Kidney capillary endothelial cell (primary cell): ENCODE data around the gene PMPCB.
A peak's percentile ranks its signal among the peaks of the same experiment; 100 is the strongest.
"Not testable (repeated sequence)": the region's sequence is repeated elsewhere in the genome, so short reads cannot be mapped to it uniquely, and the experiment has no call there.

Experiments used
- DNase-seq: peaks from one replicate; pipeline ENCODE4 v3.0.0-alpha.2; 2018; ENCODE audit warnings: low spot score

The PMPCB gene, protein sequence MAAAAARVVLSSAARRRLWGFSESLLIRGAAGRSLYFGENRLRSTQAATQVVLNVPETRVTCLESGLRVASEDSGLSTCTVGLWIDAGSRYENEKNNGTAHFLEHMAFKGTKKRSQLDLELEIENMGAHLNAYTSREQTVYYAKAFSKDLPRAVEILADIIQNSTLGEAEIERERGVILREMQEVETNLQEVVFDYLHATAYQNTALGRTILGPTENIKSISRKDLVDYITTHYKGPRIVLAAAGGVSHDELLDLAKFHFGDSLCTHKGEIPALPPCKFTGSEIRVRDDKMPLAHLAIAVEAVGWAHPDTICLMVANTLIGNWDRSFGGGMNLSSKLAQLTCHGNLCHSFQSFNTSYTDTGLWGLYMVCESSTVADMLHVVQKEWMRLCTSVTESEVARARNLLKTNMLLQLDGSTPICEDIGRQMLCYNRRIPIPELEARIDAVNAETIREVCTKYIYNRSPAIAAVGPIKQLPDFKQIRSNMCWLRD

DNA sequence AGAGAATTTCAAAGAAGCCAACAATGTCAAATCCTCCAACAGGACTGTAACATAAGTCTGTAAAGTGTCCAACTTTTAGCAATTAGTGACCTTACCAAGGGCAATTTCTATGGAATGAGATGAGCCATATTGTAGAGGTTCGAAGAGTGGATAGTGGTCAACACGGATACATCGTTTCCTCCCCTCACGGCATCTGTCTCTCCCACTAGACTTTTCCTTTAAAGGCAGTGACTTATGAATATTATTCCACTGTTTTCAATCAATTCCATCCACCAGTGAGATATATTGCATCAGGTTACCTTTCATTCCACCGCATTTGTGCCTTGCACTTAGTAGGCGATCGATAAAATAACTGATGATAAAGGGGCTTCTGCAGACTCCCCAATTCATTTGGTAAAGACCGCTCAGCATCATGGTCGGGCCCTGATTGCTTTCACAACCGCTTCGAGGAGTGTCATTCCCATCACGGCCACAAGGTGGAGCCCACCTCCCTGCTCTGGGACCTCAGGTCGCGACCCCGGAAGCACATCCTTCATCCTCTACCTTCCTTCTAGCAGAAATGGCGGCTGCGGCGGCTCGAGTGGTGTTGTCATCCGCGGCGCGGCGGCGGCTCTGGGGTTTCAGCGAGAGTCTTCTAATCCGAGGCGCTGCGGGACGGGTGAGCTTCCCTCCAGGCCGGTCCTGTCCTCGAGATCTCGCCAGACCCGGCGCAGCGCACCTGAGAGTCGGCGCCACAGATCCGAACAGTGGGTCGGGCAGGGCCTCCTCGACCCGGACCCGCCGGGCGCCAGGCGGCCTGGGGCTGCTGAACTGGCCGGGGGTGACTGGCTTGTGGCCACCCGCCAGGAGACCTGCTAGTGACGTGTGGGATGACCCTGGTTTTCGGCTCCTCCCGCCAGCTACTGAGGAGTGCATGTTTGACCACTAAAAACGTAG, at the start of gene PMPCB:
Gene PMPCB, plus strand, starts transcription at position 535 of the 936 bp plus-strand sequence. Its CDS starts 25 bp downstream, at position 560.
- DNase-seq, result peak; percentile 86

DNA sequence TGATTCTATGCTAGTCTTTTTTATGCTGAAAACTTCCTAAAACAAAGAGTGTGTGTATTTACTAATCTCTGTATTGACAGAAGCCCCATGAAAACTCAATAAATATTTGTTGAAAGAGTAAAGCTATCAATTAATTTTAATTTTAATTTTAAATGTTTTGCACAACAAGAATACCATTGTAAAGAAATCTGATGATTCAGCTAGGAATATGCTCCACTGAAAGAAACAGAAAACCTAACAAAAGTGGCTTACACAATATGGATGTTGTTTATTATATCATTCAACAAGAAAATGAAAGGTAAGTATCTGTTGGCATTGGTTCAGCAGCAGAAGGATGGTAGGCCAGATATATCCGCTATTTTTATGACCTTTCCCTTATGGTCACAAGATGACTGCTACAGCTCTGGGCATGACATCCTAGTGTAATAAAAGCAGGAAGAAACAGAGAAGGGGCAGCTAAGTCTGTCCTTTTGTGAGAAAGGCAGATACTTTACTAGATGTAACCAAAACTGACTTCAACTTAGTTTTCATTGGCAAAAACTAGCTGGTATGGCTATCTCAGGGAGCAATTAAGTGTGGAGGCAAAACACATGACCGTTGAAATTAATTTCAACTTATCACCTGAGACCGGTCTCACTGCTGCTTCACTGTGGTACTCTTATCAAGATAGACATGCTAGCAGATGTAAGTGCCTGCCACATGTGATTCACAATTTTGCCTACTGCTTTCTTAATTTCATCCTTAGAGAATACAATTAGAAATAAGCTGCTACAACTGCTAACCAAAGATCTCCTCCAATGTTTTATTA, 43.3 kb upstream of the PMPCB start:
- DNase-seq, result not testable (repeated sequence)

DNA sequence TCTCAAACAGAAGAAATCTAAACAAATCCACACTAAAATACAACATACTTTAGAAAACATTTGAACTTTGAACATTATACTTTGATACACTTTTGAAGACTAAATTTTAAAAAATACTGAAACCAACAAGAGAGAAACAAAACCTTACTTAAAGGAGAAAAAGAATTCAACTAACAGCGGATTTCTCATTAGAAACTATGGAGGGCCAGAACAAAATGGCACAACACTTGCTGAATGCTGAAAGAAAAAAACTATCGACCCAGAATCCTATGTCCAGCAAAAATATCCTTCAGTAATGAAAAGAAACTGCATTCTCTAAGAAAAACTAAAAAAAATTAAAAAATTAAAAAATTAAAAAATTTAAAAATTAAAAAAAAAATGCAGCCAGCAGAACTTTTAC, 33.2 kb upstream of the PMPCB start:
- DNase-seq, result not testable (repeated sequence)

DNA sequence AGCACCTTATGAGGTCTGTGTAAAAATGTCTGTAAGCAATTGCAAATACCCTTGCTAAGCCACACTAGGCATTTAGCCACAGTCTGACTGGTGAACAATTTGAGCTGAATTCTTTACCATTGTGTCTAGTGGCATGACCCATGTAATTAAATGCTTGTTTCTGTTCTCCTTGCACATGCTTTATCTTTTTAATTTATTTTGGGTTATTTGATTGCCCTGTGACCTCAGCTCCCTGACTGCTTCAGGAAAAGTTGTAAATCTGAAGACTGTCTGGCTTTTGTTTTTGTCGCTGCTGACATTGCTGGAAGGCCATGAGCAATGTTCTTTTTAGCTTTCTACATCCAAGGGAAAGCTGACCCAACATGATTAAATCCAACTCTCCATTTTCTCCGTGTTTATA, 31.0 kb upstream of the PMPCB start:
- not testable (repeated sequence) for DNase-seq

DNA sequence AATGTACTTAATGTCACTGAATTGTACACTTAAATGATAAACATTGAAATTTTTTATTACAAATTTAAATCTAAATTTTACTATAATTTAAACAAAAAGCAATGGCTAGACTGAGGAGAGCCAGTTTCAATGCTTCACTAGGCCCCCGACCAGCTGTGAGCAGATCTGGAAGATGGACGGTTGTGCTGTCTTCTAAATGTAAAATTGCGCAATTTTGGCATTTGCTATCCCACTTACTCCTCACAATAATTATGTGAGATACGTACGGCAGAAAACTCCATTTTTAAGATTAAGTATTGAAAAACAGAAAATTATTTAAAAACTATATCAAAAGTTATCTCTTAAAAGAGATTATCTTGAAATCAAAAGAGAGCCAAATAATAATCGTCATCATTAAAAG, 23.9 kb upstream of the PMPCB start:
- not testable (repeated sequence) for DNase-seq

DNA sequence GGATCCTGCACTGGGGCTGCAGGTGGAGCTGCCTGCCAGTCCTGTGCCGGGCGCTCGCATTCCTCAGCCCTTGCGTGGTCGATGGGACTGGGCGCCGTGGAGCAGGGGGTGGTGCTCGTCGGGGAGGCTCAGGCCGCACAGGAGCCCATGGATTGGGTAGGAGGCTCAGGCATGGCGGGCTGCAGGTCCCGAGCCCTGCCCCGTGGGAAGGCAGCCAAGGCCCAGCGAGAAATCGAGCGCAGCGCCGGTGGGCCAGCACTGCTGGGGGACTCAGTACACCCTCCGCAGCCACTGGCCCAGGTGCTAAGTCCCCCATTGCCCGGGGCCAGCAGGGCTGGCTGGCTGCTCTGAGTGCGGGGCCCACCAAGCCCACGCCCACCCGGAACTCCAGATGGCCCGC, 22.4 kb upstream of the PMPCB start:
- not testable (repeated sequence) for DNase-seq

DNA sequence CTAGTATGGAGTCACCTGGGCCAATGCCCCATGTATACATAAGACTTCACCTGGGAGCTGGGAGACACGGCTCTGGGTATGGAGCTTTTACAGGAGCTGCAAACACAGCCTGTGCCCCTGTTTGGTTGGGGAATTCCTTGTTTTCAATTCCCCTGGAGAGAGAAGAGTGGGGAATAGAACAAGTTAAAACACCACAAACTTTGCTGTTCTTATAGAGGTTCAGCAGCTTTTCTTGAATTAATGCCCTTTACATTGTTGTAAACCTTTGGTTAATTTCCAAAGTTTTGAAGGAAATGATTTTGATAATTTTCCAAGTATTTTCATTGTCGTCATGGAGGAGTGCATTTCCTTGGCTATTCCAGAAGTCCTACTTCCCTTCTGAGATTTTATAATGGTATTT, 19.0 kb upstream of the PMPCB start:
- not testable (repeated sequence) for DNase-seq

DNA sequence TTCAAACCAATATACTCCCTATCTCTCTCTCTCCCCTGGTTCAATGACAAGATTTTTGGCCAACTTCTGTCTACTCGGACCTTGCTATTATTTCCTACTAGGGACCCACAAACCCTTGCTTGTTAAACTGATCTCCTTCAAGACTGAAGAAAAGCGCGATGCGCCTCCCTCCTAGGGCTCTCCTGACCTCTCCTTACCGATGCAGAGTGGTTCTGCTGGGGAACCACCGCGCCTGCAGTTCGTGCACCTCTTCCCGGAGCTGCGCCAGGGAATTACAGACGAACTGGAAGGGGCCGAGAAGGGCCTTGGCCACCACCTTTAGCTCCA, 17.6 kb upstream of the PMPCB start:
- DNase-seq, result not testable (repeated sequence)

DNA sequence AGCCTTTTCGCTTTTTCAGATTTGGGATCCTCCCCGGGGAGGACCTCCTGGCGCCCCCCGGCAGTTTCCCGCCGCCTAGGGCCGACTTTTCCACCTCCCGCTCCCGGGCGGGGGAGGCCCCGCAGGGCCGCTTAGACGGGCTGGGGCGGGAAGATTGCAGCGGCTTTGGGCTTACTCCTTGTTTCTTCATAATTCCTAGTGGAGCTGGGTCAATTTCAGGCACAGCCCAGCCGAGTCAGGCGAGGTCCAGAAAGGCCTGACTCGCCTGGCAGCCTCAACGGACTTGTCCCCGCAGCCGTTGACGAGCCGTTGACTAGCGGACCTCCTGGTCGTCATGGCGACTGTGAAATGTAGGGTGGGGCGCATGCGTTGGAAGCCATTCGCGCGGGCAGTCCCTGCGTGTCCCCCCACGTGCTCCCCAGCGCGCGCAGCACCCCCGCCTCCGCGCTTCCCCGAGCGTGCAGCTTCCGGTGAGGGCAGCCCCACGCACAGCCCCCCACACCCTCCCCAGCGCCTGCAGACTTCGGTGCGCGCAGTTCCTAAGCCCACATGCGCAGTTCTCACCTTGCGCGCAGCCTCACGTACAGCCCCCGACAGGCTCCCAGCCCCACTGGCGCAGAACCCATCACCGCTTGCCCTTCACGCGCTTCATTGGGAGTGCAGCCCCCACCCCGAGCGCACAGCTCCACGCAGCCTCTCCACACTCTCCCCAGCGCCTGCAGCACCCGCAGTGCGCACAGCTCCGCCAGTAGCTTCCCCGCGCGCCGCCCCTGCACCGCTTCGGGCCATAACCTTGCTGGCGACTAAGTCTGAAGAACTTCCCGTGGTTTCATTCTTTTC, 17.1 kb upstream of the PMPCB start:
- peak; percentile 16 for DNase-seq

DNA sequence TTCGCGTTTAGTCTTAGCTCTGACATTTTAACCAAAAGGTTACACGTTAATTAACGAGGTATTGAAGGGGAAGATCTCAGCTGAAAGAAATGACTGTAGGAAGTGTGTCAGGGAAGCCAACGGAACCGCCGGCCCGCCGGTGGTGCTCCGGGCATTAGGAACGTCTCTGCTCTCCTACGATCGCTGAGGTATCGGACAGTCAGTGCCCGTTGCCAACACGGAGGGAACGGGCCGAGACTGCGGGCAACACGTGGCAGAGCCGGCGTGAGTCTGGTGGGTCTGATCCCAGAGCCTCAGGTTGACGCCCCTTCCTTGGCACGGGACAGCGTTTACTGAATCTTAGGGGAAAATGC, 16.5 kb upstream of the PMPCB start:
- peak; percentile 9 for DNase-seq

DNA sequence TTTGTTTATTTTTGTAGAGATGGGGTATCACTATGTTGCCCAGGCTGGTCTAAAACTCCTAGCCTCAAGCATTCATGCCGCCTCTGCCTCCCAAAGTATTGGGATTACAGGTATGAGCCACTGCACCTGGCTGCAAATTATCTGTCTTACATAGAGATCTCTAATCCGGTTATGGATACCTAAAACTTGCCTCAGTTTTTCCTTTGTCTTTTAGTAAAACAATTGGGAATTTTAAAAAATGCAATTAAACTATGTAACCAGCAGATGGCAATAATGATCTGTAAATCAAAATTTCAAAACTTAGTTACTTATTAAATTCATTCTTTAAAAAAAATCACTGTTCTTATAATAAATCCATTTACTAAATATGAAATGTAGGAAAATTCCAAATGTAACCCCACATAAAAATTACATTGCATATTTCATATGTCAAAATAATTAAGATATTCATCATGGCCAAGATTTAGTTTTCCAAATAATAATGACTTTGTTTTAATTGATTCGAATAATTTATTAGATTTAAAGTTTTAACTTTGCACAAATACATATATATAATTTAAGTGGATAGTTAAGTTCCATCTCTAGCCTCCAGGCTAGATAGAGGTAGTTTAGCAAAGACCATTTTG, 14.3 kb upstream of the PMPCB start:
- DNase-seq, result not testable (repeated sequence)

DNA sequence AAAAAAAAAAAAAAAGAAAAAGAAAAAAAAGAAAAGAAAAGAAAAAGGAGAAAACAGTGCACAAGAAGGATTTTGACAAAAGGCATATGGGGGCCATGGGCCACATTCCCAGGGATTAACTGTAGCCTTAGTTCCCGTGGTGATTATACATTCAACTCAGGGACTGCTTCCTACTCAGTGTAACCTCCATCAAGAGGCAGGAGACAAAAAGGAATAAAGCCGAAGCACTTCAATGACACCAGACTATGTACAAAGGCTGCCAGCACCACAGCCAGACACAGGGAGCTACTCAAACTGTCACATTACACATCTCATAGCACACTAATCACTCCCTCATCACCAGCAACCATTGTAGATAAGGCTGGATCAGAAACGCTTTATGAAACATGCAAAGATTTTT, 5.1 kb upstream of the PMPCB start:
- DNase-seq, result no peak

DNA sequence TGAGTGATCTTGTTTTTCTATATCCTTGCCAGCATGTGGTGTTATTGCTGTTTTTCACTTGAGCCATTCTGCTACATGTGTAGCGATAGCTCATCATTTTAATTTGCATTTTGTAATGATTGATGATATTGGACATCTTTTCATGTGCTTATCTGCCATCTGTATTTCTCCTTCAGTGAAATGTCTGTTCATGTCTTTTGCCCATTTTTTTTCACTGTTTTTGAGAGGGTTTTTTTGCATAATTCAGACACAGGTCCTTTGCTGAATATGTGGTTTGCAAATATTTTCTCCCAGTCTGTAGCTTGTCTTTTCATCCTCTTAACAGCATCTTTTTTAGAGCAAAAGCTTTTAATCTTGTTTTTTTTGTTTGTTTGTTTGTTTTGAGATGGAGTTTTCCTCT, 3.7 kb upstream of the PMPCB start:
- DNase-seq, result no peak

DNA sequence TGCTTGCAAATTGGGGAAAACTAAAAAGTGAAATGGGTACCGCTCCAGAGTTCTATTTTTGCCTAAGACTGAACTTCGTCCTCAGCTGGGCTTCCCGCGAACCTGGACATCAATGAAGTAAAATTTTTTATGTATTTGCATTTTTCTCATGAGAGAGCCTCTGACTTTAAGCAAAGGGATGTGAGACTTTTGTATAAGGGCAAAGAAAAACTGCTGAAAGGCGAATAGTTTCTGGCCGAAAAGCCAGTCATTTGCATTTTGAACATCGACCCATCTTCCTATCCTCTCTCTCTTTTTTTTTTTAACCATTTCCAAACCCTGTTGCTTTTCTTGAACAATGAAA, 573 bp downstream of the PMPCB start:
- no peak for DNase-seq

DNA sequence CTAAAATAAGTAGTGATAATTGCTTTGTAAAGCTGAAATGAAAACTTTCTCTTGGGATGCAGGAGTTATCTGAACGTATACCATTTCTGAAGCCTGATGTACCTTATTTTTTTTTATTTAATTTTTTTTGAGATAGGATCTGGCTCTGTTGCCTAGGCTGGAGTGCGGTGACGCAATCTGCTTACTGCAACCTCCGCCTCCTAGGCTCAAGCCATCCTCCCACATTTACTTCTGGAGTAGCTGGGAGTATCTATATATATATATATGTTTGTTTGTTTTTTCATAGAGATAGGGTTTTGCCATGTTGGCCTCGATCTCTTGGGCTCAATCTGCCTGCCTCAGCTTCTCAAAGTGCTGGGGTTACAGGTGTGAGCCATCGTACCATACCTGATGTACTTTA, 2.4 kb downstream of the PMPCB start:
- DNase-seq, result no peak

DNA sequence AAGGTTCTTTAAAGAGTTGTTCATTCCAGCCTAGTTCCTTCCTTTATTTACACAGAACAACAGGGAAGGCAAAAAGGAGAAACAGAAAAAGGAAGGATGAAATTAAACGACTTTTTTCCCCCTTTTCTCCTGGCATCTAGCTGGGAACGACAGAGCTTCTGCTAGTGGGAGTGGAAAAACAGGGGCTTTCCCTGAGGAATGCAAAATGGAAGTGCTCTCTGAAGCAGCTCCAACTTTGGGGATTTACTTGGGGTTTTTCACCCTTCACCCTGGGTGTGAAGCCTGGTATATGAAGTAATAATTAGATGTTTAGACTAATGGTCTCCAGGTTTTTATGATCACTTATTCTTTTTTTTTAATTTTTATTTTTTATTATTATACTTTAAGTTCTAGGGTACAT, 4.2 kb downstream of the PMPCB start:
- DNase-seq, result no peak

DNA sequence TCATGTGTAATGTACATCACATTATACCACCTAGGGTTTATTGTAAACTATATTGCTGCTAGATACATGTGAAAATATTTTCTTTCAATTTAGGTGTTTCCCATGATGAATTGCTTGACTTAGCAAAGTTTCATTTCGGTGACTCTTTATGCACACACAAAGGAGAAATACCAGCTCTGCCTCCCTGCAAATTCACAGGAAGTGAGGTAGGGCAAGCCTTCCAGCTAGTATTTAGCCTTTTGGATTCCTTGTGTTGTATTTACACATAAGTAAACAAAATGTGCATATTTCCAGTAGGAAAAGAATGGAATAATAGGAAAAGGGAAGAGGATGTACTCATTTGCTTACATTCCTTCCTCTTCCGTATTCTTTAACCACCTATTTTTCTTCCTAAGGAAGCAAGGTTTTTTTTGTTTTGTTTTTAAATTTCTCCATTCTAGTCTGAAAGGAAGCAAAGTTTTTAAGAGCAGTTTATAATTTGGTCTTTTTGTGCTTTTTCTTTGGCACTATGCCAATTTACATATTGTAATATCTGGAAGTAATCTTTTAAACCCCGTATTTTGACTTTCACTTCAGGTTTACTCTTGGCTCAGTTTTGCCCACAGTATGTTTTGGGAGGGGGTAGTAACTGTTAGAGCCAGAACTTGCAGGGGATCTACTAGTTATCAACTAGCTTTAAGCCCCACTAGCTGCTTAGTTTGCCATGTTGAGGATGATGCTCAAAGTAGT, 10.4 kb downstream of the PMPCB start:
- DNase-seq, result no peak

DNA sequence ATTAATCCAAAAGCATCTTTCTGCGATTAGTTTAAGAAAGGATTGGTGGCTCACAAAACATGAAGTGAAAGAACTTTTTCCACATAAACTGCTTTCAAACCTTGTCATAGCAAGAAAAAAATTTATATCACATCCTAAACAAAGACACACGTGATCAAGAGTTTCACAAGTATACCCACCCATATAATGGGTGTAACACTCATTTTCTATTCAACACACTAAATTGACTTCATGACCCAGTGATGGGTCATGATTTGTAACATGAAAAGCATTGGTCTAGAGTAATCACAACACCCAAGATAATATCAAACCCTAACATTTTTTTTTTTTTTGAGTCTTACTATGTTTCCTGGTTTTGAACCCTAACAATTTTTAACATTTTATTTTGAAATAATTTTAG, 17.6 kb downstream of the PMPCB start:
- no peak for DNase-seq

DNA sequence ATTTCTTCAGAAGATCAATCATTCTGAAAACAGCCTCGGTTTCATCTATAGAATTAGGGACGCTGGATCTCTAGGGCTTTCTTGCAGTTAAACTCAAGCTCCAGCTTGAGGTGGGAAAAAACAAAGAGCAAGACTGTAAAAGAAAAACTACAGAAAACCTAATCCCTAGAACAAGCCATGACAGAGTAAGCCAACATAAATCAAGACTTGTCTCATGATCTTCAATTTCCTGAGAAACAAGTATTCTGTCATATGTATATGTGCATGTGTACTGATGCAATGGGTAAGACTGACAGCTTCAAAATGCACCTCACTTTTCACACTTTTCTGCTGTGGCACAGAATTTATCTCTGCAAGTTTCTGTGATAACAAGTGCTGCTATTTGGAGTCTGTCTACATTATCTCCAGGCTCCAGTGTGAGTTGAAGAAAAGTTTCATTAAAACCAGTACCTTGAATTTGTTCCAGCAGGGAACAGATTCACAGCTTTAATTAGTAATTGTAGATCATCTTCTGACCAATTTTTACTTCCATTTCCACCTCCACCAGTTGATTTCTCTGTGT, 19.2 kb downstream of the PMPCB start:
- DNase-seq, result no peak

DNA sequence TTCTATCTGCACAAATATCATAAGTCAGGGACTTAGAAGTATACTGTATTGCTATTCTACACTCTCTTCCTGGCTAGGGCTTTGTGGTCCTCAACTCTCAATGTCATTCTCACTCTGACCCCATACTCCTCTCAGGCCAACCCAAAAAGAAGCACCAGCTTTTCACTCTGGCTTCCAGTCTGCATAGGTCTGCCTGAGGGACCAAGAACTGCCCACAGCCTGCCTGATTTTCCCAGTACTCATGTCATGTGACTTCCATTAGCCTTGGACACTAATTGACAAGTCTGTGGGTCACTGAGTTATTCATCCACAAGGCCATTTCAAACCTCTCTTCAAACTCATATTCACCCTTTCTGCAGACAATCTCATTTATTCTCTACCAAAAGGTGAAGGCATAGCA, 19.8 kb downstream of the PMPCB start:
- DNase-seq, result no peak
